VCaP (cell line): ENCODE measurements around the gene GRIA3.

Experiments used
- H3K27ac ChIP-seq: fragments of 450-650 bp; 2 replicates; pipeline ENCODE4 v1.5.1; 2017
- TF ChIP-seq, protein P1 (sequence below): fragments of 450-650 bp; conservative IDR thresholded peaks from 2 replicates; pipeline ENCODE4 v1.5.1; 2017; ENCODE audit warnings: mild to moderate bottlenecking, moderate library complexity

GRIA3 gene

DNA sequence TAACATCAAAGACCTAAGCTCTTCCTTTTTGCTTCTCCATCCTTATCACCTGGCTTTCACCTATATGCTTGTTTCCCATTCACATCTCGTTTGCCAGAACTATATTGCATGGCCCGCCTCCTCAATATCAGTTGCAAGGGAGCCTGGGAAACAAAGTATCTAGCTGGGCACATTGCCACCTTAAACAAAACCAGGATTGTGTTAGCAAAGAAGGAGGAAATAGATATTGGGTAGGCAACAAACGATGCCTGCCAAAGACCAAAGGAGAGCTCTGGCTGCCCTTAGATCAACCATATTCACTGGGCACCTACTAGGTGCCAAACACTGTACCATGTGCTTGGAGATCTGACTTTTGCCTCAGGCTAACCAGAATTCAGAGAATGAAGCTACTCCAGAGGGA is 107.5 kb downstream of the GRIA3 start:
- TF ChIP-seq, protein P1, sequence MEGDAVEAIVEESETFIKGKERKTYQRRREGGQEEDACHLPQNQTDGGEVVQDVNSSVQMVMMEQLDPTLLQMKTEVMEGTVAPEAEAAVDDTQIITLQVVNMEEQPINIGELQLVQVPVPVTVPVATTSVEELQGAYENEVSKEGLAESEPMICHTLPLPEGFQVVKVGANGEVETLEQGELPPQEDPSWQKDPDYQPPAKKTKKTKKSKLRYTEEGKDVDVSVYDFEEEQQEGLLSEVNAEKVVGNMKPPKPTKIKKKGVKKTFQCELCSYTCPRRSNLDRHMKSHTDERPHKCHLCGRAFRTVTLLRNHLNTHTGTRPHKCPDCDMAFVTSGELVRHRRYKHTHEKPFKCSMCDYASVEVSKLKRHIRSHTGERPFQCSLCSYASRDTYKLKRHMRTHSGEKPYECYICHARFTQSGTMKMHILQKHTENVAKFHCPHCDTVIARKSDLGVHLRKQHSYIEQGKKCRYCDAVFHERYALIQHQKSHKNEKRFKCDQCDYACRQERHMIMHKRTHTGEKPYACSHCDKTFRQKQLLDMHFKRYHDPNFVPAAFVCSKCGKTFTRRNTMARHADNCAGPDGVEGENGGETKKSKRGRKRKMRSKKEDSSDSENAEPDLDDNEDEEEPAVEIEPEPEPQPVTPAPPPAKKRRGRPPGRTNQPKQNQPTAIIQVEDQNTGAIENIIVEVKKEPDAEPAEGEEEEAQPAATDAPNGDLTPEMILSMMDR = no peak
- H3K27ac ChIP-seq = no peak overlapping the region

DNA sequence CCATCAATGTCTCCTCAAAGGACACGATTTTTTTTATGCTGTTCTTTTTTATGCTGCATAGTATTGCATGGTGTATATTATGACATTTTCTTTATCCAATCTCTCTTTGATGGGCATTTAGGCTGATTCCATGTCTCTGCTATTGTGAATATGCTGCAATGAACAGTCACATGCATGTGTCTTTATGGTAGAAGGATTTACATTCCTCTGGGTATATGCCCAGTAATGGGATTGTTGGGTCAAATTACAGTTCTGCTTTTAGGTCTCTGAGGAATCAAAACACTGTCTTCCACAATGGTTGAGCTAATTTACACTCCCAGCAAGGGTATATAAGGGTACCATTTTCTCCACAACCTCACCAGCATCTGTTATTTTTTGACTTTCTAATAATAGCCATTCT is 113.9 kb downstream of the GRIA3 start:
- TF ChIP-seq, protein P1 = no peak
- H3K27ac ChIP-seq = no peak overlapping the region

DNA sequence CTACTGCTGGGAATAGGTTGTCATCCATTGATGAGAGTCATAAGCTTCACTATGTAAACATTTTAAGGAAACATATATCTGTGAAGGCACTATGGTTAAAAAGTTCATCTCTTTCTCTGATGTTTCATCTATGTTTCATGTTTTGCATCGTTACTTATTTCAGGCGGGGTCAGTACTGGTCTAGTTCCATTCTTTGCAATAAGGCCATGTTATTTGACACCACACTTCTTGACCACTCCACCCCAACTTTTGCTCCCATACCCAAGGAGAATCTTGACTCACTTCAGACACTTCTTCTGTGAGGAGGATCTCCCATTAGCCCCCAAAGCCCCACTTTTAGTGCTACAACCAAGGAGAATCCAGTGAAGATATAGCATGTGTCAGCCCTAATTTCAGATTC is 119.4 kb downstream of the GRIA3 start:
- TF ChIP-seq, protein P1 = no peak
- H3K27ac ChIP-seq = no peak overlapping the region

DNA sequence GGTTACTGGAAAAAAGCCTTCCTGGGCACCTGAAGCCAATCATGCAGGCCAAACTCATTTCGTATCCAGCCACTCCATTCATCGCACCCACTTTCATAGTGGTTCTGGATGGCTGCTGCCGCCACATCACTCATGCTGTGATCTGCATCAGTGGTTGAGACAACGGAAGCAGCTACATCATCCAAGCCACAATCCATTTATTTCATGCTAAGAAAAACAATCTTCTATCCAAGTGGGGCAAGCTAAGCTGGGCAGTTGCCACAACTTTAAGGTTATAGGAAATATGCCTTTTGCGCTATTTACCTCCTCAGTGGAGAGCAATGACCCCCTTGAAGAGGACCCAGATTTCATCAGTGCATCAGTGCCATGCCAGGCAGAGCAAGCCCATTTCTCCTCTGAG is 124.6 kb downstream of the GRIA3 start:
- H3K27ac ChIP-seq = peak overlapping the region; percentile 59
- TF ChIP-seq, protein P1 = no peak

DNA sequence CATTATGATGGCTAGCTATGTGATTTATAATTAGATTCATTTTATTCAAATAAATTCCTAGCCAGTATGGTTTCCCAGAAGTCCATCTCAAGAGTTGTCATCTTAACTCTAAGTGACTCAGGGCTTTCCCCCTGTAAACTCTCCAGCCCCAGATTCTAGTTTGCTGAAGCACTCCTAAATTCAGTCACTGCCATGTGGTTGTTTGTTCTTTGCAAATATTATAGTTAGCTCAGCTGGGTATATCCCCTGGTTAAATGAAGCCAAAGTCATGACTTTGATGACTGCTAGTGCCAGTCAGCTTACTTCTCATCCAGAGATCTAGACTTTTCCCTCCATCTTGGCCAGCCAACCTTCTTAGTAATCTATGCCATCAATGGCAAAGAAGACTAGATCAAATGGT is 126.0 kb downstream of the GRIA3 start:
- H3K27ac ChIP-seq = peak overlapping the region; percentile 59

DNA sequence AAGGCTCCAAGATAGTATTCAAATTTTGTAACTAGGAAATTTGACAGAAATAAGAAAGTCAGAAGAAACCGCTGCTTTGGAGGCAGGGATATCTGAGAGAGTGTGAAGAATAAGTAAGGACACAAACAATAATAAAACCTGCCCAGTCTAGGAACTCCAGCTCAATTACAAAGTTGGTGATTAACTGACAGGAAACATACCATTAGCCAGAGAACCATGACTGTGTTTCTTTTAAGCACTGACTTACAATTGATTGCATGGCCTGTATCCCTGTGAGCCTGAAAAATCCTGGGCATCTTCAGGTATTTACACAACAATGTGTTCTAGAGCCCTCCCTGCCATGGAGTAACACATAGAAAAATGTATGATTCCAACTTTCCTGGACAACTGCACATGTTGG is 127.4 kb downstream of the GRIA3 start:
- TF ChIP-seq, protein P1 = no peak
- no peak overlapping the region for H3K27ac ChIP-seq

More for the DNA sequence above, 126.0 kb downstream of the GRIA3 start:
- TF ChIP-seq, protein P1 = no peak

DNA sequence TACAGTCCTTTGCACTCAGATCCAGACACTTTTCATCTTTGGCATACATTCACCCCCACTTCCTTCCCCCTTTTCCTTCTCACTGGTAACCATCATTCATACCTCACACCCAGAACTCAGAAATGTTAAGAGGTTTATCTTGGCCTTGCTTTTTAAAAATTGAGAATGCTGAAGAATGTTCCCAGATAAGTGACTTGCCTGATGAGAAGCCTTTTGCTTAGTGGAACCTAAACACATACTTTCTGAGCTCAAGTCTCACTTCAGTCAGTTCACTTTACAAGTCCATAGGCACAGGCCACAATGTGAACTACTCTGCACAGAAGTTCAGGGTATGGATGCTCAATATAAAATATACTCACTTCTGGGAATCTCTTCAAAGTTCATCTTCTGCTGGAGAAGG is 129.4 kb downstream of the GRIA3 start:
- no peak overlapping the region for H3K27ac ChIP-seq
- TF ChIP-seq, protein P1 = no peak

DNA sequence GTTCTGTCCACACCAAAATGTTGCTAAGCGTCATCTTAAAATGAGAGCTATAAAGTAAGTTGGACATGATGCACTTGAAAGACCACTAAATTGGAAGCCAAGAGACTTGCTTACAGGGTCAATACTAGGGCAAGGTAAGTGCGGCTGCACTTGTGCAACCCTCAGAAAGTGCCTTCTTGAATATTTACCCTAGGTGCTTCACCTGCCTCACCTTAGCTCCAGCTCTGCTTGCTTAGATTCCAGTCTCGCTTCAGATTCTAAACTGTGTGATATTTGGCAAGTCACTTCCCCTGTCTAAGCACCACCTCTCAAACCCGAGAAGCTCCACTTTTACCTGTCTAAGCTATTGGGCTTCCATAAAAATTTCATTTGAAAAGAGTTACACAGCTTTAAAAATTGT is 136.5 kb downstream of the GRIA3 start:
- TF ChIP-seq, protein P1 = no peak
- no peak overlapping the region for H3K27ac ChIP-seq
